ENCODE results near the gene PRKCZ.

The PRKCZ gene

GRCh38 chr1:2070016-2070415 lies 19.8 kb downstream of the PRKCZ start:
- peaks cover 2% of the 10 kb centered on the region for H3K27me3 ChIP-seq (ENCODE audit: insufficient read depth, poor library complexity, severe bottlenecking)
- no peak for DNase-seq (ENCODE audit: low read depth in 1 of 2, low spot score in 1 of 2)
- TF ChIP-seq GABPA (IDR thresholded peaks at IDR 0.05; ENCODE audit: low read depth) (no peak), SPI1 (IDR thresholded peaks at IDR 0.05; ENCODE audit: borderline replicate concordance, low read depth) (no peak), POLR2AphosphoS5 (IDR thresholded peaks at IDR 0.05; ENCODE audit: low read depth) (no peak)
- TF ChIP-seq, protein P1, sequence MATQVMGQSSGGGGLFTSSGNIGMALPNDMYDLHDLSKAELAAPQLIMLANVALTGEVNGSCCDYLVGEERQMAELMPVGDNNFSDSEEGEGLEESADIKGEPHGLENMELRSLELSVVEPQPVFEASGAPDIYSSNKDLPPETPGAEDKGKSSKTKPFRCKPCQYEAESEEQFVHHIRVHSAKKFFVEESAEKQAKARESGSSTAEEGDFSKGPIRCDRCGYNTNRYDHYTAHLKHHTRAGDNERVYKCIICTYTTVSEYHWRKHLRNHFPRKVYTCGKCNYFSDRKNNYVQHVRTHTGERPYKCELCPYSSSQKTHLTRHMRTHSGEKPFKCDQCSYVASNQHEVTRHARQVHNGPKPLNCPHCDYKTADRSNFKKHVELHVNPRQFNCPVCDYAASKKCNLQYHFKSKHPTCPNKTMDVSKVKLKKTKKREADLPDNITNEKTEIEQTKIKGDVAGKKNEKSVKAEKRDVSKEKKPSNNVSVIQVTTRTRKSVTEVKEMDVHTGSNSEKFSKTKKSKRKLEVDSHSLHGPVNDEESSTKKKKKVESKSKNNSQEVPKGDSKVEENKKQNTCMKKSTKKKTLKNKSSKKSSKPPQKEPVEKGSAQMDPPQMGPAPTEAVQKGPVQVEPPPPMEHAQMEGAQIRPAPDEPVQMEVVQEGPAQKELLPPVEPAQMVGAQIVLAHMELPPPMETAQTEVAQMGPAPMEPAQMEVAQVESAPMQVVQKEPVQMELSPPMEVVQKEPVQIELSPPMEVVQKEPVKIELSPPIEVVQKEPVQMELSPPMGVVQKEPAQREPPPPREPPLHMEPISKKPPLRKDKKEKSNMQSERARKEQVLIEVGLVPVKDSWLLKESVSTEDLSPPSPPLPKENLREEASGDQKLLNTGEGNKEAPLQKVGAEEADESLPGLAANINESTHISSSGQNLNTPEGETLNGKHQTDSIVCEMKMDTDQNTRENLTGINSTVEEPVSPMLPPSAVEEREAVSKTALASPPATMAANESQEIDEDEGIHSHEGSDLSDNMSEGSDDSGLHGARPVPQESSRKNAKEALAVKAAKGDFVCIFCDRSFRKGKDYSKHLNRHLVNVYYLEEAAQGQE (IDR thresholded peaks at IDR 0.05; ENCODE audit: insufficient replicate concordance, low read depth) = no peak
- TF ChIP-seq, protein P2, sequence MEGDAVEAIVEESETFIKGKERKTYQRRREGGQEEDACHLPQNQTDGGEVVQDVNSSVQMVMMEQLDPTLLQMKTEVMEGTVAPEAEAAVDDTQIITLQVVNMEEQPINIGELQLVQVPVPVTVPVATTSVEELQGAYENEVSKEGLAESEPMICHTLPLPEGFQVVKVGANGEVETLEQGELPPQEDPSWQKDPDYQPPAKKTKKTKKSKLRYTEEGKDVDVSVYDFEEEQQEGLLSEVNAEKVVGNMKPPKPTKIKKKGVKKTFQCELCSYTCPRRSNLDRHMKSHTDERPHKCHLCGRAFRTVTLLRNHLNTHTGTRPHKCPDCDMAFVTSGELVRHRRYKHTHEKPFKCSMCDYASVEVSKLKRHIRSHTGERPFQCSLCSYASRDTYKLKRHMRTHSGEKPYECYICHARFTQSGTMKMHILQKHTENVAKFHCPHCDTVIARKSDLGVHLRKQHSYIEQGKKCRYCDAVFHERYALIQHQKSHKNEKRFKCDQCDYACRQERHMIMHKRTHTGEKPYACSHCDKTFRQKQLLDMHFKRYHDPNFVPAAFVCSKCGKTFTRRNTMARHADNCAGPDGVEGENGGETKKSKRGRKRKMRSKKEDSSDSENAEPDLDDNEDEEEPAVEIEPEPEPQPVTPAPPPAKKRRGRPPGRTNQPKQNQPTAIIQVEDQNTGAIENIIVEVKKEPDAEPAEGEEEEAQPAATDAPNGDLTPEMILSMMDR (IDR thresholded peaks at IDR 0.05; ENCODE audit: insufficient read depth, low read length) = no peak
- no peak overlapping the region for H3K4me3 ChIP-seq (replicated peaks; ENCODE audit: insufficient read depth, low read length)
- H3K27ac ChIP-seq (replicated peaks) = no peak overlapping the region

DNA sequence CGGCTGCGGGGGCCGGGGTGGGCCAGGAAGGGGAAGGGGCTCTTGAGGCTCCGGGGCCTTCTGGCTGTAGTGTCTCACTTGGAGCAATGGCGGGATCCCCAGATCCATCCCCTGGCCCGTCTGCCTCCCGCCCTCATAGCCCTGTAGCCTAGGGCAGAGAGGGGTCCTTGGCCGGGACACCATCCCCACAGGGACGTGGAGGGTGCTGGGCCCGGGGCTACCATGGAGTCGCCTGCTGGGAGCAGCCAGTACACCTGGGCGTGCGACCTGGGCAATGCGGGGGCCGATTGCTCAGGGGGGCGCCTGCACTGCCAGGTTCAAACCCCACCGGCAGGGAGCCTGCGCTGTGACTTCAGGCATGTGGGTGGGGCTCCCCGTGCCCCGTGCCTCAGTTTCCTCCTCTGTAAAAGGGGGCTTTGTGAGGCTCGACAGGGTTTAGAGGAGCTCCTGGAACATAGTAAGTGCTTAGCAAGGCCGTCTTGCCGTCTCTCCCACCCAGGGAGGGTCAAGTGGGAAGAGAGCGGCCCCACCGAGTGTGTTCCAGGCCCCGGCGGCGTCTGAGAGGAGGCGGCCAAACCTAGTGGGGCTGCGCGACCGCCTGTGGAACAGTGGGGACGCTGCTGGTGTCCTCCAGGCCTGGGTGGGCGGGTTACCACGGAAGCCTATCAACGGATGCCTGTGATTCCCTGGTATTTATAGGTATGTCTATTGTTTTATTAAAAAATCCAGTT lies 20.8 kb downstream of the PRKCZ start:
- H3K27me3 ChIP-seq (ENCODE audit: insufficient read depth, poor library complexity, severe bottlenecking) = peaks cover 2% of the 10 kb centered on the region
- no peak overlapping the region for H3K4me3 ChIP-seq (replicated peaks; ENCODE audit: insufficient read depth, low read length)
- no peak for DNase-seq (ENCODE audit: low read depth in 1 of 2, low spot score in 1 of 2)
- TF ChIP-seq, protein P2 (IDR thresholded peaks at IDR 0.05; ENCODE audit: insufficient read depth, low read length) = no peak
- TF ChIP-seq GABPA (IDR thresholded peaks at IDR 0.05; ENCODE audit: low read depth) = no peak
- TF ChIP-seq, protein P1 (IDR thresholded peaks at IDR 0.05; ENCODE audit: insufficient replicate concordance, low read depth) = no peak
- TF ChIP-seq POLR2AphosphoS5 (IDR thresholded peaks at IDR 0.05; ENCODE audit: low read depth) = no peak
- TF ChIP-seq SPI1 (IDR thresholded peaks at IDR 0.05; ENCODE audit: borderline replicate concordance, low read depth) = no peak
- no peak overlapping the region for H3K27ac ChIP-seq (replicated peaks)

DNA sequence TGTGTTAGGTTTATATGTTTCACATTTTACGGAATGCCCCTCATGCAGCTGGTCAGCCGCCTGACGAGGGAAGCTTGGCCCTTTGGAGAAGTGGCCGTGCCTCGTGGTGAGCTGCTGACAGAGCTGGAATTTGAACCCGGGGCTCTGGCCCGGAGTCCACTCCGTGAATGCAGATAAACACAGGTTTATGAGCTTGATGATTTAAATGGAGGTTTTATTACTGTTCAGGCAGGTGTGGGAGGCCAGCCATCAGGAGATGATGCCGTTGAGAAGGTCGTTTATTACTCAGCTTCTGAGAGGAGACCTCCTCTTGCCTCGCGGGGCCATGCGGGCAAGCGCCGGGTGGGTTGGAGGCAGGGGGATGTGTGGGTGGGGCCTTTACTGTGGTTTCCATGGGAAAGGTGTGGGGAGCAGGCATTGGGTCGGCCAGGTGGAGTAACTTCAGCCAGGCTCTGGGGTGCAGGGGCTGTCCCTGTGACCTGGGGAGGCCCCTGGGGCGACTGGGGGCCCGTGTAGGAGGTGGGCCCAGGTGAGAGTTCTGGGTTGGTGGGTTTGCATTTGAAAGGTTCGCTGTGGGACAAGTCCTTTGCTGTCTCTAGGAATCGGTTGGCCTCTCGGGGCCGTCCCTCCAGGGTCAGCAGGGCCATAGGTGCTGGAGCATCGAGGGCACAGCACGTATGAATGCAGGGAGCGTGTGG lies 22.0 kb downstream of the PRKCZ start:
- TF ChIP-seq, protein P1 (IDR thresholded peaks at IDR 0.05; ENCODE audit: insufficient replicate concordance, low read depth) = no peak
- no peak for TF ChIP-seq POLR2AphosphoS5 (IDR thresholded peaks at IDR 0.05; ENCODE audit: low read depth)
- no peak for TF ChIP-seq SPI1 (IDR thresholded peaks at IDR 0.05; ENCODE audit: borderline replicate concordance, low read depth)
- TF ChIP-seq, protein P2 (IDR thresholded peaks at IDR 0.05; ENCODE audit: insufficient read depth, low read length) = no peak
- TF ChIP-seq GABPA (IDR thresholded peaks at IDR 0.05; ENCODE audit: low read depth) = no peak
- no peak overlapping the region for H3K4me3 ChIP-seq (replicated peaks; ENCODE audit: insufficient read depth, low read length)
- peaks cover 2% of the 10 kb centered on the region for H3K27me3 ChIP-seq (ENCODE audit: insufficient read depth, poor library complexity, severe bottlenecking)
- DNase-seq (ENCODE audit: low read depth in 1 of 2, low spot score in 1 of 2) = no peak
- H3K27ac ChIP-seq (replicated peaks) = no peak overlapping the region

Measured in HL-60 (cell line).